ENCODE results near the gene RNF113B. TPM values are rescaled to one million over a fixed set of nuclear protein-coding genes. Genes with fewer than 3 reads are reported as not detected.
A peak's percentile ranks its signal among the peaks of the same experiment; 100 is the strongest.

RNF113B gene
- polyA plus RNA-seq, 2 of the 4 experiments (the other 2 are of a cell fraction): not detected

DNA sequence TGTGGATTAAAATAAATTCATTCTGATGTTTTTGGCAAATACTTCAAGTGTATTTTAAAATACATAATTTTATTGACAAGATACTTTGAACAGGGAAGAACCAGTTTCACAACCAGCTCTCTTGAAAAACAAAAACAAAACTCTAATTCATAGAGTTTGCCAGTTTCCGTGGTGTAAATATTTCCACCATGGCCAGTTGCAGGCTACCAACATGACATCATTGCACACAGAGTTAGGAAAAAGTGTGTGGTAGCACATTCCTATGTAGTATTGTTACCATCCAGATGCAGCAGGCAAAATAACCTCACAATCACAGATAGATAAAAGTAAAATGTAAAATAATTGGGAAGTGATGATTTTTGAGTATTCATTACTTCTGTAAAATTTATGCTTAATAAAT lies 7.7 kb upstream of the RNF113B start (continued):
- TF ChIP-seq HOXB13 (CRISPR knock-in tag; IDR thresholded peaks at IDR 0.05; ENCODE audit: low read depth): no peak
- no peak for TF ChIP-seq GATA3 (IDR thresholded peaks at IDR 0.05; ENCODE audit: borderline replicate concordance)
- TF ChIP-seq SREBF2 (IDR thresholded peaks at IDR 0.05): no peak
- TF ChIP-seq, protein P1, sequence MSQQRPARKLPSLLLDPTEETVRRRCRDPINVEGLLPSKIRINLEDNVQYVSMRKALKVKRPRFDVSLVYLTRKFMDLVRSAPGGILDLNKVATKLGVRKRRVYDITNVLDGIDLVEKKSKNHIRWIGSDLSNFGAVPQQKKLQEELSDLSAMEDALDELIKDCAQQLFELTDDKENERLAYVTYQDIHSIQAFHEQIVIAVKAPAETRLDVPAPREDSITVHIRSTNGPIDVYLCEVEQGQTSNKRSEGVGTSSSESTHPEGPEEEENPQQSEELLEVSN (IDR thresholded peaks at IDR 0.05; ENCODE audit: borderline replicate concordance, low read depth): no peak

- POLR2A ChIA-PET: no interaction called here
- no peaks in the 10 kb centered on the region for H3K9me3 ChIP-seq
- FAIRE-seq: no peak
- 67% methylated on average over 3 of the region's 3 CpGs for WGBS (ENCODE audit: missing lambda C conversion rate)
- no peak overlapping the region for H3K27ac ChIP-seq
- ATAC-seq: no peak
- CTCF ChIA-PET: no interaction called here
- no peak for TF ChIP-seq JUNB (IDR thresholded peaks at IDR 0.05)
- TF ChIP-seq CEBPB (IDR thresholded peaks at IDR 0.05): no peak
- TF ChIP-seq TP53 (CRISPR knock-in tag; IDR thresholded peaks at IDR 0.05): no peak
- TF ChIP-seq RARB (CRISPR knock-in tag; IDR thresholded peaks at IDR 0.05): no peak
- no peak for TF ChIP-seq HDAC2 (IDR thresholded peaks at IDR 0.05)
- no peaks in the 10 kb centered on the region for H3K4me1 ChIP-seq
- no peak overlapping the region for H3K4me3 ChIP-seq
- H3K4me2 ChIP-seq: no peak overlapping the region
- no peak for DNase-seq (ENCODE audit: low read depth in 1 of 2, low spot score in 1 of 2)
Measured at GRCh38 chr13:98182589-98182988, 5.5 kb upstream of the RNF113B start.

GRCh38 chr13:98182153-98182552 lies 5.1 kb upstream of the RNF113B start:
- ChIA-PET POLR2A (no interaction called here), CTCF (no interaction called here)
- Histone ChIP-seq H3K27ac (no peak overlapping the region), H3K4me1 (no peaks in the 10 kb centered on the region), H3K9me3 (no peaks in the 10 kb centered on the region), H3K4me3 (no peak overlapping the region), H3K4me2 (no peak overlapping the region)
- TF ChIP-seq ZSCAN20 (CRISPR knock-in tag; IDR thresholded peaks at IDR 0.05) (no peak), ESRRA (IDR thresholded peaks at IDR 0.05; ENCODE audit: borderline replicate concordance, low read length) (no peak), EHF (CRISPR knock-in tag; IDR thresholded peaks at IDR 0.05) (no peak), FOXS1 (CRISPR knock-in tag; IDR thresholded peaks at IDR 0.05) (no peak)
- TF ChIP-seq, protein P2, sequence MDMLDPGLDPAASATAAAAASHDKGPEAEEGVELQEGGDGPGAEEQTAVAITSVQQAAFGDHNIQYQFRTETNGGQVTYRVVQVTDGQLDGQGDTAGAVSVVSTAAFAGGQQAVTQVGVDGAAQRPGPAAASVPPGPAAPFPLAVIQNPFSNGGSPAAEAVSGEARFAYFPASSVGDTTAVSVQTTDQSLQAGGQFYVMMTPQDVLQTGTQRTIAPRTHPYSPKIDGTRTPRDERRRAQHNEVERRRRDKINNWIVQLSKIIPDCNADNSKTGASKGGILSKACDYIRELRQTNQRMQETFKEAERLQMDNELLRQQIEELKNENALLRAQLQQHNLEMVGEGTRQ (IDR thresholded peaks at IDR 0.05): no peak
- WGBS (ENCODE audit: missing lambda C conversion rate): 91% methylated on average over 4 of the region's 4 CpGs
- FAIRE-seq: no peak
- no peak for ATAC-seq
- DNase-seq (ENCODE audit: low read depth in 1 of 2, low spot score in 1 of 2): no peak

DNA sequence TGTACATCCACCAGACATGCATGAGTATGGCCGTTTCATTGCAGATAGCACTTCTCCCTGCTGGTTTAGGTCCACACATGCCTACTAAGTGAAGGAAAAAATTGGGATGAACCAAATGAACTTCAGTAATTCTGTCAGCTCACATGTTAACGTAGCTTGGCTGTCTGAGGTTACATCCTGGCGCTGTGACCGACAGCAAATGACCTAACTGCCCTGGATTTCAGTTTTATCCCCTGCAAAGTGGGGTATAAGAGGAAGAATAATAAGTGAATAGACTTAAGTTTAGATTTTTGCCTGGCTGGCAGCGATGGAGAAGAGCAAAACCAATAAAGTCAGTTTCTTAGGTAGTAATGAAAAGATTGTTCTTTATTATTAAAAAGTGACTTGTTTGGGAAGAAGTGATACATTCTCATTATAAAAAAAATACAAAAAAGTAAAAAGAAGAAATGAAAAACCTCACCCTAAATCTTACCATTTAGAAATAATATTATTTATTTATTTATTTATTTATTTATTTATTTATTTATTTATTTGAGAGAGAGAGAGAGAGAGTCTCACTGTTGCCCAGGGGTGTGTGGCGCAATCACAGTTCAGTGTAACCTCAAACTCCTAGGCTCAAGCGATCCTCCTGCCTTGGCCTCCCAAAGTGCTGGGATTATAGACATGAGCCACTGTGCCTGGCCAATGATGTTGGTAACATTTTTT lies 4.2 kb upstream of the RNF113B start:
- ChIA-PET POLR2A (no interaction called here), CTCF (no interaction called here)
- 92% methylated on average over 7 of the region's 7 CpGs for WGBS (ENCODE audit: missing lambda C conversion rate)
- DNase-seq (ENCODE audit: low read depth in 1 of 2, low spot score in 1 of 2): no peak
- H3K4me2 ChIP-seq: no peak overlapping the region
- H3K4me3 ChIP-seq: no peak overlapping the region
- H3K4me1 ChIP-seq: no peaks in the 10 kb centered on the region
- H3K9me3 ChIP-seq: no peaks in the 10 kb centered on the region
- ATAC-seq: no peak
- no peak for FAIRE-seq
- TF ChIP-seq HOXB5 (CRISPR knock-in tag; IDR thresholded peaks at IDR 0.05) (no peak), ZC3H11A (IDR thresholded peaks at IDR 0.05) (peak; percentile 34), PHF8 (IDR thresholded peaks at IDR 0.05; ENCODE audit: borderline replicate concordance, low read depth) (no peak)
- no peak overlapping the region for H3K27ac ChIP-seq

- no peak overlapping the region for H3K4me2 ChIP-seq
- TF ChIP-seq NPAS2 (CRISPR knock-in tag; IDR thresholded peaks at IDR 0.05; ENCODE audit: borderline replicate concordance): no peak
- no peak for TF ChIP-seq ESRRA (IDR thresholded peaks at IDR 0.05; ENCODE audit: borderline replicate concordance, low read length)
- no peak for TF ChIP-seq CBX2 (IDR thresholded peaks at IDR 0.05; ENCODE audit: borderline replicate concordance, low read depth)
- CTCF ChIA-PET: no interaction called here
- H3K4me3 ChIP-seq: no peak overlapping the region
- H3K9me3 ChIP-seq: no peaks in the 10 kb centered on the region
- DNase-seq (ENCODE audit: low read depth in 1 of 2, low spot score in 1 of 2): no peak
- POLR2A ChIA-PET: no interaction called here
- ATAC-seq: no peak
- no peak for FAIRE-seq
- H3K4me1 ChIP-seq: no peaks in the 10 kb centered on the region; the same call in 2 of the 3 replicates
- H3K27ac ChIP-seq: no peak overlapping the region
- WGBS (ENCODE audit: missing lambda C conversion rate): 87% methylated on average over 3 of the region's 3 CpGs
Measured at GRCh38 chr13:98180092-98180491, 3.0 kb upstream of the RNF113B start.
